Measurements from ENCODE around the gene RAB23. TPM values are rescaled to one million over a fixed set of nuclear protein-coding genes. Genes with fewer than 3 reads are reported as not detected.
A peak's percentile ranks its signal among the peaks of the same experiment; 100 is the strongest.
"Not testable (repeated sequence)": the region's sequence is repeated elsewhere in the genome, so short reads cannot be mapped to it uniquely, and the experiment has no call there.

RAB23 gene
- total RNA-seq, 1 donor from 2014 or later: 169 TPM

- DNase-seq (ENCODE audit: low spot score): not testable (repeated sequence)
Observed at GRCh38 chr6:57243526-57243925, 21.4 kb upstream of the RAB23 start.

GRCh38 chr6:57242505-57242904 is 20.4 kb upstream of the RAB23 start:
- peak; percentile 85 for DNase-seq (ENCODE audit: low spot score)

DNA sequence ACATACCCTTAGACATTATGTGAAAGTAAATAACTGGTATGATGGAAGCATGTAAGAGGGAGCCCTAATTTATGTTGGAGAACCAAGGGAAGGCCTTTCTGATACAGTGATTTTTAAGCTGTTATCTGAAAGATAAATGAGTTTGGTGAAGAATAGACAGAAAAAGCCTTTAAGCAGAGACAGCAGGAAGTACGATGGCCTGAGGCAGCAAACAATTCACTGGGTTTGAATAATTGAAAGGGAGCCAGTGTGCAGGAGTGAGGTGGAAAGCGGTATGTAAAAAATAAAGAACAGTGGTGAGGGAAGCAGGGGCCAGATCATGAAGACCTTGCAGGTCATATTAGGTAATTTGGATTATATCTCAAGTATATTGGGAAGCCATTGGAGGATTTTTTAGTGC is 4.1 kb upstream of the RAB23 start:
- no peak for DNase-seq (ENCODE audit: low spot score)

DNA sequence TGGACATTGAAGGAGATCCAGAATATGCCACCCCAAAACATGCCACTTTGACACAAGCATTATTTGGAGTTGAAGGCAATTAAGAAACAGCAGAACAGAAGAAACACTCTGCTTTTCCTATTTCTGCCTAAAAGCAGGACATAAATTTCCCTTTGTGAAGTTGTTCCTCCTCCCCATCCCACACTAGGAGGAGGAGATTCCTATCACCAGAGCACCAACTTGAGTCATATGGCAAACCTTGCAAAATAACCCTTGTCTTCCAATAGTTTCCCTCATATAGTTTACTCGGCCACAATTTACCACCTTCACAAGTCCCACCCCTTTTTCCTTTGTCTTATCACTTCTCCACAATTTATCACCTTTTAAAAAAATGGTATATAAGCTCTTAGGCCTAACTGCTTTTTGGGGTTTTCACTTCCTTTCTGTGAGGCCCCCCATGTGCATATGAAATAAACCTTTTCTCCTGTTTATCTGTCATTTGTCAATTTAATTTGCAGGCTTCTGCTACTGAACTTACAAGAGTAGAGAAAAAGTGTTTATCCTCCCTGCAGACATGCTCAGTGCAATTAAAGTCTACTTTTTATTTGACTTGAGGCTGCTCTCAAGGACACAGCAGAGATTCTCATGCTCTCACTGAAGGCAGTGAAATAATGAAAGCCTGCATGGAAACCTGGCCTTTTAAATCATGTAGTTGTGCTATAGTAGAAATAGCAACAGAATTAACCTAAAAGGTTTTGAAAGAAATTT is 2.8 kb upstream of the RAB23 start:
- peak; percentile 66 for DNase-seq (ENCODE audit: low spot score)

DNA sequence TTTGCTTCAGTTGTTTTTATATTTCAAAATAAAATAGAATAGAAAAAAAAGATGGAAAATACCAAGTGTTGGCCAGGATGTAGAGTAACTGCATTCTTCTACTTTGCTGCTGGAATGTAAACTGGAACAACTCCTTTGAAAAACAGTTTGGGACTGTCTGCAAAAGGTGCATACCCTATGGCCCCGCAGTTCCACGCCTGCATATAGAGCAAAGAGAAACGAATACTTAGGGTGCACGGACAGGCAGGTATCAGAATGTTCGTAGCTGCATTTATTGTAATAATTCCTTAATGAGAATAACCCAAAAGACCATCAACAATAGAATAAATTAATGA is 603 bp upstream of the RAB23 start:
- DNase-seq (ENCODE audit: low spot score): no peak

GRCh38 chr6:57221191-57221935 is 744 bp downstream of the RAB23 start:
- DNase-seq (ENCODE audit: low spot score): peak; percentile 77

DNA sequence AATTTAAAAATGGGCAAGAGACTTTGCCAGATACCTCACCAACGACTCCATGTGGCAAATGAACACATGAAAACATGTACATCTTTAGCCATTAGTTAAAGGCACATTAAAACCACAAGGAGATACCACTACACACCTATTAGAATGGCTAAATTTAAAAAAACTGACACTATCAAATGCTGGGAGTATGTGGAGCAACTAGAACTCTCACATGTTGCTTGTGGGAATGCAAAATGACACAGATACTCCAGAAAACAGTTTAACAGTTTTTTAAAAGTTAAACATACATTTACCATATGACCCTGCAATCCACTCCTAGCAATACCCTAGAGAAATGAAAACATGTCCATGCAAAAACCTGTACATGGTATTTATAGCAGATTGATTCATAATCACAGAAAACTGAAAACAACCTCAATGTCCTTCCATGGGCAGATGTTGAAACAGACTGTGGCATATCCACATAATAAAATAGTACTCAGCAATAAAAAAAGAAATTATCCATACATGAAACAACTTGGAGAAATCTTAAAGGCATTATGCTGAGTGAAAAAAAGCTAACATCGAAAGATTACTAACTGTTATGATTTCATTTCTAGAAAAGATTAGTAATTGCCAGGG is 1.9 kb downstream of the RAB23 start:
- DNase-seq (ENCODE audit: low spot score): no peak

DNA sequence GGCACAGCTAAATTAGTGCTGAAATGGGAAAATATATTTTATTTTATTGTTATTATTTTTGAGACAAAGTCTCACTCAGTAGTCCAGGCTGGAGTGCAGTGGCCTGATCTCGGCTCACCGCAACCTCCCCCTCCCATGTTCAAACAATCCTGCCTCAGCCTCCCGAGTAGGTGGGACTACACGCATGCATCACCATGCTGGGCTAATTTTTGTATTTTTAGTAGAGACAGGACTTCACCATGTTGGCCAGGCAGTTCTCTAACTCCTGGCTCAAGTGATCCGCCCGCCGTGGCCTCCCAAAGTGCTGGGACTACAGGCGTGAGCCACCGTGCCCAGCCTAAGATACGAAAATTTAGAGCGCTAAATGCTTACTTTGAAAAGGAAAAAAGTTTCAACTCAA is 4.8 kb downstream of the RAB23 start:
- no peak for DNase-seq (ENCODE audit: low spot score)

DNA sequence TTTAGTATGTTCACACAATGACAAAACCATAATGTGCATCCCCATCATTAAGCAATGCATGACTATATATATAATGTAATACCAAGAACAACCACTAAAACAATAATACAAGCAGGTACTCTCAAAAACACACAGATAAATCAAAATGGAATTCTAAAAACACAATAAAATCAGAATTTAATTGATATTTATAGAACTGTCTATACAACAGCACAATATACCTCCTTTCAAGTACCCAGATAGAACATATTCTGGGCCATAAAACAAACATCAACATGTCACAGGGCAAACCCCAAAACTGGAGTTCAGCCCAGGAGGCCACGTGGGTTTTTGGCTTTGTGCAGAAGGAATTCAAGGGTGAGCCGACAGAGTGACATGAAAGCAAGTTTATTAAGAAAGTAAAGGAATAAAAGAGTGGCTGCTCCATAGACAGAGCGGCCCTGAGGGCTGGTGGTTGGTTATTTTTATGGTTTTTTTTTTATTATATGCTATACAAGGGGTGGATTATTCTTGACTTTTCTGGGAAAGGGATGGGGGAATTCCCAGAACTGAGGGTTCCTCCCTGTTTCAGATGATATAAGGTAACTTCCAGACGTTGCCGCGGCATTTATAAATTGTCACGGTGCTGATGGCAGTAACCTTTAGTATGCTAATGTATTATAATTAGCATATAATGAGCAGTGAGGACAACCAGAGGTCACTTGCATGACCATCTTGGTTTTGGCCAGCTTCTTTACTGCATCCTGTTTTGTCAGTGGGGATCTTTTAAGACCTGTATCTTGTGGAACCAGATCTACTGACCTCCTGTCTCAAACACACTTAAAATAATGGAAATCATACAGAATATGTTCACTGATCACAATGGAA is 5.6 kb downstream of the RAB23 start:
- no peak for DNase-seq (ENCODE audit: low spot score)

DNA sequence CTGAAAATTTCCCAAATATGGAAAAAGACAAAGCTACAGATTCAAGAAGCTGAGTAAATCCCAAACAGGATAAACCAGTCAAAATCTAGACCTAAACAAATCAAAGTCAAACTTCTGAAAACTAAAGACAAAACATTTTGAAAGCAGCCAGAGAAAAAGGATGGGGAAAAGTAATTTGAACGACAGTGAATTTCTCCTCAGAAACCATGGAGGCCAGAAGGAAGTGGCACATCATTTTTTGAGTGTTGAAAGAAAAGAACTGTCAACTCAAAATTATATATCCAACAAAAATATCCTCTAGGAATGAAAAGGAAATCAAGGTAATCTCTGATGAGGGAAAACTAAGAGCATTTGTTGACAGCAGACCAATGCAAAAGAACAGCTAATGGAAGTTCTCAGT is 6.8 kb downstream of the RAB23 start:
- no peak for DNase-seq (ENCODE audit: low spot score)

GRCh38 chr6:57210060-57210459 is 12.0 kb downstream of the RAB23 start:
- DNase-seq (ENCODE audit: low spot score): no peak

- no peak for DNase-seq (ENCODE audit: low spot score)
Observed at GRCh38 chr6:57209030-57209429, 13.1 kb downstream of the RAB23 start.

- no peak for DNase-seq (ENCODE audit: low spot score)
Observed at GRCh38 chr6:57207872-57208271, 14.2 kb downstream of the RAB23 start.

GRCh38 chr6:57207141-57207540 is 15.0 kb downstream of the RAB23 start:
- no peak for DNase-seq (ENCODE audit: low spot score)

GRCh38 chr6:57205550-57206328 is 16.4 kb downstream of the RAB23 start:
- DNase-seq (ENCODE audit: low spot score): no peak

DNA sequence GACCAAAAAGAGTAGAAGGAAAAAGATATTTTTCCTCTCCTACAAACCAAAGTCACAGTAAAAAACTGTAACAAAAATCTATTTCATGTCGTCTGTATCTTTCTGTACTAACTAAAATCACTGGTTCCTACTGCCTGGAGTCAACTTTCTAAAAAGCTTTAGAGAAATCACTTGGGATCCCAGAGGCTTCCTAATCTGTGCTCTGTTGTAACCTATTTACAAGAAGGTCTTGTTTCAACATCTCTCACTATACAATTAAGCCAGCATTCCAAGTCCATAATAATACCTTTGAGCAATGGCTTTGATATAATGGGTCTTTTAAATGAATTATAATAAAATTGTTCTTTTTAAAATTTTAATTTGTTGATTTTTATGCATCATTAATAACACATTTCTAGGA is 20.4 kb downstream of the RAB23 start:
- DNase-seq (ENCODE audit: low spot score): peak; percentile 56

DNA sequence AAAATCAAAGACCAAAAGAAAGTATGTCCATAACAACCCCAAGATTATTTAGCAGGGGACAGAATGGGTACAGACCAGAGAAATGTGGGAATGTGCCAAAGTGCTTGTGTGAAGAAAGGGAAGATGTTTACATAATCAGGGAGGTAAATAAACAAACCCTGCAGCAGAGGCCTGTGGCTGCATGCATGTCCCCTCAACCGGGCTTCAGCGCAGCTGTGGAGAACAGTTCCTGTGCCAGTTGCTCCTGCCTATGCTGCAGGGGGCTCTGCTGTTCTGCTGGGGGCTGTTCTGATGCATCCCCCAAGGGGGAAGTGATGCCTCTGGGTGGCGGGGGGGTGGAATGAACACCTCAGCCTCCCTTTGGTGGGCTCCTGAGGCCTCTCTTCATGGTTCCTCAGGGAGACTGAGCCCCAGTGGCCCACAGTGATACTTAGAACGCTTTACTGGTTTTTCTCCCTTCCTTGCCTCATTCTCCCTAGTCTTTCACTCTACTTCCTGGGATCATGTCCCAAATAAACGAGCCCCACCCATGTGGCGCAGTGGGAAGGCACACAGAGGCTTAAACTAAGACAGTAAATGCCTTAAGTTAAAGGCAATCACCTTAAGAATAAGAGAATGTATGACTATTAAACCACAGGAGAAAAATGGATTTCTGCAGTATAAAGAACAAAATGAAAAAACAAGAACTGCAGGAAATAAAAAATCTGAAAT is 23.0 kb downstream of the RAB23 start:
- DNase-seq (ENCODE audit: low spot score): no peak

- DNase-seq (ENCODE audit: low spot score): no peak
Observed at GRCh38 chr6:57195457-57195856, 26.6 kb downstream of the RAB23 start.

- peak; percentile 91 for DNase-seq (ENCODE audit: low spot score)
Observed at GRCh38 chr6:57193177-57193576, 28.9 kb downstream of the RAB23 start.

DNA sequence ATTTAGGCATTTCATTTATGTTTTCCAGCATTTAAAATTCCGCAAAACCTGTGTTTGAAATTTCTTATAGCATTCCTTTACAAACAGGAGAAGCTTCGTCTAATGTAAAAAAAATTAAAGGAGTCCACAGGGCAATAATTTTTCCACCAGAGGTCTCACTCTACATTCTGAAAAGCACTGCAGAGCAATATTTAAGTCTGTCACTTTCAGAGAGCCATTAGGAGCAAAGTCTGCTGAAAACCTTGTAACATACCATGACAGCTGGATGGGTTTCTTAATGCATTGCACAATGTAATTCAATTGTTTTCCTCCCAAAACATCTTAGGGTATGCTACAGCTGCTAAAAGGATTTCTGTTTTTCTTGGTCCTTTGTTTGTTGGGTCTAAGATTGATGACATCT is 32.0 kb downstream of the RAB23 start:
- peak; percentile 67 for DNase-seq (ENCODE audit: low spot score)
